ENCODE measurements around the gene TNNT3. TPM values are rescaled to one million over a fixed set of nuclear protein-coding genes. Genes with fewer than 3 reads are reported as not detected.
A peak's percentile ranks its signal among the peaks of the same experiment; 100 is the strongest.

TNNT3 gene
- total RNA-seq, 1 donor from 2014 or later = 1.3 TPM

DNA sequence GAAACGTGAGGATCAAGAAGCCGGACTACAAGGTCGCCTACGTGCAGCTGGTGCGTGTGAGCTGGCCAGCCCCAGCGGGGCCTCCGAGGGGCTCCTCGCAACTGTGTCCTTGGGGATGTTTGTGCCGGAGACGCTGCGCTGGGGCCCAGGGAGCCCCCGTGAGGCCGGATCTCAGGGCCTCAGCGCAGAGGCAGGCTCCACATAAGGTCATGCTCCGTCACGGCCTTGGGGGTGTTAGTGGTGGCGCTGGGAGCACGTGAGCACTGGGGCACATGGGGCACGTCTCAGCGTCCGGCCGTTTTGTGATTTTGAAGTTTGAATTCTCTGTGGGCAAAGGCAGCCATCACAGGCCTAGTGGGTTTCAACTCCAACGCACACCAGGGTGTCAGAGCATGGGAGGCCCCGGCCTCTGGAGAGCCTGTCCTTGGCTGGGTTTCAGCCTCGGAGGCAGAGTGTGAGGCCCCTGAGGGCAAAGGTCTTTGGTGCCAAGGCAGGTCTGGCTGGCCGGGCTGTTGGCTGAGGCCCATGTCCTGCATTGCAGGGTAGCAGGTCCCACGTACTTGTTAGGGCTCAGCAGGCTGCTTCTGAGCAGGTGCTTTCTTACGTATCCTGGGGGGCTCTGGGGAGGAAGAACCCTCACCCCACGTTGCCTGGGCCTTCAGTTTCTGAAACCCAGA, 33.4 kb downstream of the TNNT3 start:
- H3K36me3 Mint-ChIP-seq (ENCODE audit: low read depth) = no peaks in the 10 kb centered on the region
- H3K9me3 Mint-ChIP-seq (ENCODE audit: low read depth) = no peaks in the 10 kb centered on the region
- H3K4me3 Mint-ChIP-seq (ENCODE audit: unreplicated experiment) = no peak overlapping the region
- DNase-seq (ENCODE audit: low spot score) = no peak
- TF ChIP-seq CTCF (IDR thresholded peaks at IDR 0.05) = no peak
- no peak overlapping the region for H3K27ac Mint-ChIP-seq (ENCODE audit: unreplicated experiment)
- no peaks in the 10 kb centered on the region for H3K27me3 Mint-ChIP-seq (ENCODE audit: low read depth)
- H3K4me1 Mint-ChIP-seq (ENCODE audit: low read depth) = no peaks in the 10 kb centered on the region

DNA sequence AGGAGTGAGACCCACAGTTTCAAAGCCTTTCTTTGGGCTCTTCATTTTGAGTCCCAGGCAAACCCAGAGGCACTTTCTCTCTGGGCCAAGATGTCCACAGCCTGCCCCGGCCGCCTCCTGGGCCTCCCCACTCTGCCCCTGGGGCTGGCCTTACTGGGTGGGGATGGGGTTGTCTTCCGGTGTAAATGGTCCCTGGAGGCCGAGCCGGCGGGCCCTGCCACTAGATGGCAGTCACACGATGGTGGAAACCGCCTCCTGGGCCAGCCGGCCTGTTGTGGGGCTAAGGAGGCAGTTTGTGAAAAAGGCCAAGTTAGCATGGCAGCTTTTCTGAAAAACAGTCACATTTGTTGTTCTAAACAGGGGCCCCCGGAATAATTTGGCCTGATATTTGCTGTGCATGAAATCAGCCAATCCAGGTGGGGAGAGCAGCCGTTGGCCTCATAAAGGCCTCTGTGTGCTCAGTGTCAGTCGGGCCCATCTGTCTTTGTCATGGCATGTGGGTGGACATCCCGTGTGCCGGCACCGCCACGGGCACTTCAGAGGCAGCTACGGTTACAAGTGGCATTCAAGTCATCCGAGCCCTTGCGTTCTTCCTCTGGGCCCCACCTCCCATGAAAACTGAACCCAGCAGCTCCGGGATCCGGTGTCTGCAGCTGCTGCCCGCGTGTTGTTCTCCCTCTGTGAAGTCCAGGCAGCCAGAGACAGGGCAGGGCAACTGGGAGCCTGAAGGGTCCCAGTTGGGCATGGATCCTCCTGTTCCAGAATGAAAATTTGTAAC, 34.2 kb downstream of the TNNT3 start:
- no peak for TF ChIP-seq CTCF (IDR thresholded peaks at IDR 0.05)
- Mint-ChIP-seq H3K27ac (ENCODE audit: unreplicated experiment) (no peak overlapping the region), H3K4me1 (ENCODE audit: low read depth) (no peaks in the 10 kb centered on the region)

GRCh38 chr11:1958367-1958766, 38.9 kb downstream of the TNNT3 start:
- Mint-ChIP-seq H3K9me3 (ENCODE audit: low read depth) (no peaks in the 10 kb centered on the region), H3K36me3 (ENCODE audit: low read depth) (no peaks in the 10 kb centered on the region), H3K27me3 (ENCODE audit: low read depth) (no peaks in the 10 kb centered on the region), H3K4me3 (ENCODE audit: unreplicated experiment) (no peak overlapping the region), H3K4me1 (ENCODE audit: low read depth) (no peaks in the 10 kb centered on the region), H3K27ac (ENCODE audit: unreplicated experiment) (no peak overlapping the region)
- no peak for TF ChIP-seq CTCF (IDR thresholded peaks at IDR 0.05)
- no peak for DNase-seq (ENCODE audit: low spot score)

More for the DNA sequence above, 34.2 kb downstream of the TNNT3 start:
- no peaks in the 10 kb centered on the region for H3K36me3 Mint-ChIP-seq (ENCODE audit: low read depth)
- DNase-seq (ENCODE audit: low spot score) = no peak
- no peaks in the 10 kb centered on the region for H3K9me3 Mint-ChIP-seq (ENCODE audit: low read depth)
- no peak overlapping the region for H3K4me3 Mint-ChIP-seq (ENCODE audit: unreplicated experiment)
- no peaks in the 10 kb centered on the region for H3K27me3 Mint-ChIP-seq (ENCODE audit: low read depth)

- no peak for DNase-seq (ENCODE audit: low spot score)
- TF ChIP-seq CTCF (IDR thresholded peaks at IDR 0.05) = no peak
- H3K27ac Mint-ChIP-seq (ENCODE audit: unreplicated experiment) = no peak overlapping the region
- H3K4me3 Mint-ChIP-seq (ENCODE audit: unreplicated experiment) = no peak overlapping the region
- H3K9me3 Mint-ChIP-seq (ENCODE audit: low read depth) = no peaks in the 10 kb centered on the region
- no peaks in the 10 kb centered on the region for H3K27me3 Mint-ChIP-seq (ENCODE audit: low read depth)
- no peaks in the 10 kb centered on the region for H3K4me1 Mint-ChIP-seq (ENCODE audit: low read depth)
- no peaks in the 10 kb centered on the region for H3K36me3 Mint-ChIP-seq (ENCODE audit: low read depth)
Measured at GRCh38 chr11:1959786-1960185, 40.3 kb downstream of the TNNT3 start.

DNA sequence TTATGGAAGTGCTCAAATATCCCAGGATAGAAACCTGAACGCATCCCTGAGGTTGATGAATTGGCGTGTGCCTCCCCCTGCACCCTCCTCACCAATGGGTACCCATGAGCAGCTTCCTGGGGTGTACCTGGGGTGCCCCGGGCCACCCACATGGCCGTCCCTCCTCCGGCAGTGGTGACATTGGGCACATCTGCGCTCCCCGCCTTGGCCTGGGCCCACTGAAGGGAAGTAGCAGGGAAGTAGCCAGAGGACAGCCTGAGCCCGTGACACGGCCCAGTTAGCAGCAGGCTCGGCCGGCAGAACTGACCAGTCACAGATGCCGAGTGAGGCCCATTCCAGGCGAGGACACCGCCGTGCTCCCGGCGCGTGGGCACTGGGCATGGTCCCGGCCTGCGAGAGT, 44.4 kb downstream of the TNNT3 start:
- no peak for TF ChIP-seq CTCF (IDR thresholded peaks at IDR 0.05)
- no peaks in the 10 kb centered on the region for H3K27me3 Mint-ChIP-seq (ENCODE audit: low read depth)
- no peaks in the 10 kb centered on the region for H3K36me3 Mint-ChIP-seq (ENCODE audit: low read depth)
- H3K4me1 Mint-ChIP-seq (ENCODE audit: low read depth) = no peaks in the 10 kb centered on the region
- no peaks in the 10 kb centered on the region for H3K9me3 Mint-ChIP-seq (ENCODE audit: low read depth)
- DNase-seq (ENCODE audit: low spot score) = peak; percentile 9
- H3K27ac Mint-ChIP-seq (ENCODE audit: unreplicated experiment) = no peak overlapping the region
- H3K4me3 Mint-ChIP-seq (ENCODE audit: unreplicated experiment) = no peak overlapping the region
